ENCODE results near the gene TRMT1.

TRMT1 gene

DNA sequence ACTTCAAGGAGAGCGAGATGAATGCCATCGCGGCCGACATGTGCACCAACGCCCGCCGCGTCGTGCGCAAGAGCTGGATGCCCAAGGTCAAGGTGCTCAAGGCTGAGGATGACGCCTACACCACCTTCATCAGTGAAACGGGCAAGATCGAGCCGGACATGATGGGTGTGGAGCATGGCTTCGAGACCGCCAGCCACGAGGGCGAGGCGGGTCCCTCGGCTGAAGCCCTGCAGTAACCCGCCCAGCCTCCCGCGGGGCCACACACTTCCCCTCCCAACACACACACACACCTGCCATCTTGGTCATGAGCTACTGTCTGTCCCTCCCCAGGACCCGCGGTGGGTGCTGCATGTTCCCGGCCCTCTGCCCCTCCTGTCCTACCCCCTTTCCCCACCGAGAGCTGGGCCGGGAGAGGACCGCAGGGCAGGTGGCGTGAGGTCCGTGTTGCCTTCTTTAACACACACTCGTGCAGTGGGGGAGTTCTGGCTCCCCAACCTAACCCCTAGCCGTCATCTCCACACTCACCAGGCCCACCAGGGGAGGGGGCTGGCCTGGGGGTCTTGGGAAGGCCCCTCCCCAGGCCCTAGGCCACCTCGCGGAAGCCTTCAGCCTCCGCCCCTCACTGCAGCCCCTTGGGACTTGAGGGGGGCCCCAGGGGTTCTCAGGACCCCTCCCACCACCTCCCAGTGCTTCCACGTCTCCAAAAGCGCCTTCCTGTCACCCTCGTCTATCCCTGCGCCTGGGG is 21.8 kb upstream of the TRMT1 start:
- Histone ChIP-seq H3K9me2 (replicated peaks; ENCODE audit: low read depth, low read length) (no peaks in the 10 kb centered on the region), H2AFZ (ENCODE audit: low read length) (no peak overlapping the region), H3K9me3 (ENCODE audit: insufficient read depth, low read depth, low read length) (no peaks in the 10 kb centered on the region), H3K36me3 (ENCODE audit: insufficient read depth, low read length) (peaks cover 46% of the 10 kb centered on the region; the same call in 1 of the 2 replicates), H3F3A (ENCODE audit: low read depth) (no peaks in the 10 kb centered on the region), H4K20me1 (ENCODE audit: insufficient read depth, low read length, poor library complexity, severe bottlenecking) (peaks cover 7% of the 10 kb centered on the region), H3K9ac (ENCODE audit: low read depth, low read length, poor library complexity, severe bottlenecking) (no peak overlapping the region), H3K4me3 (ENCODE audit: low read length, poor library complexity, severe bottlenecking) (no peak overlapping the region), H3K27me3 (ENCODE audit: insufficient read depth, low read length, poor library complexity, severe bottlenecking) (no peaks in the 10 kb centered on the region), H3K79me2 (ENCODE audit: insufficient read depth, low read length) (peaks cover 20% of the 10 kb centered on the region), H3K4me2 (ENCODE audit: low read depth, low read length, poor library complexity, severe bottlenecking) (no peak overlapping the region), H3K4me1 (ENCODE audit: insufficient read depth, low read length, poor library complexity, severe bottlenecking) (no peaks in the 10 kb centered on the region)
- TF ChIP-seq, protein P1, sequence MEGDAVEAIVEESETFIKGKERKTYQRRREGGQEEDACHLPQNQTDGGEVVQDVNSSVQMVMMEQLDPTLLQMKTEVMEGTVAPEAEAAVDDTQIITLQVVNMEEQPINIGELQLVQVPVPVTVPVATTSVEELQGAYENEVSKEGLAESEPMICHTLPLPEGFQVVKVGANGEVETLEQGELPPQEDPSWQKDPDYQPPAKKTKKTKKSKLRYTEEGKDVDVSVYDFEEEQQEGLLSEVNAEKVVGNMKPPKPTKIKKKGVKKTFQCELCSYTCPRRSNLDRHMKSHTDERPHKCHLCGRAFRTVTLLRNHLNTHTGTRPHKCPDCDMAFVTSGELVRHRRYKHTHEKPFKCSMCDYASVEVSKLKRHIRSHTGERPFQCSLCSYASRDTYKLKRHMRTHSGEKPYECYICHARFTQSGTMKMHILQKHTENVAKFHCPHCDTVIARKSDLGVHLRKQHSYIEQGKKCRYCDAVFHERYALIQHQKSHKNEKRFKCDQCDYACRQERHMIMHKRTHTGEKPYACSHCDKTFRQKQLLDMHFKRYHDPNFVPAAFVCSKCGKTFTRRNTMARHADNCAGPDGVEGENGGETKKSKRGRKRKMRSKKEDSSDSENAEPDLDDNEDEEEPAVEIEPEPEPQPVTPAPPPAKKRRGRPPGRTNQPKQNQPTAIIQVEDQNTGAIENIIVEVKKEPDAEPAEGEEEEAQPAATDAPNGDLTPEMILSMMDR (conservative IDR thresholded peaks at IDR 0.05; ENCODE audit: low read length): no peak
- TF ChIP-seq EZH2phosphoT487 (IDR thresholded peaks at IDR 0.05; ENCODE audit: borderline replicate concordance): no peak

DNA sequence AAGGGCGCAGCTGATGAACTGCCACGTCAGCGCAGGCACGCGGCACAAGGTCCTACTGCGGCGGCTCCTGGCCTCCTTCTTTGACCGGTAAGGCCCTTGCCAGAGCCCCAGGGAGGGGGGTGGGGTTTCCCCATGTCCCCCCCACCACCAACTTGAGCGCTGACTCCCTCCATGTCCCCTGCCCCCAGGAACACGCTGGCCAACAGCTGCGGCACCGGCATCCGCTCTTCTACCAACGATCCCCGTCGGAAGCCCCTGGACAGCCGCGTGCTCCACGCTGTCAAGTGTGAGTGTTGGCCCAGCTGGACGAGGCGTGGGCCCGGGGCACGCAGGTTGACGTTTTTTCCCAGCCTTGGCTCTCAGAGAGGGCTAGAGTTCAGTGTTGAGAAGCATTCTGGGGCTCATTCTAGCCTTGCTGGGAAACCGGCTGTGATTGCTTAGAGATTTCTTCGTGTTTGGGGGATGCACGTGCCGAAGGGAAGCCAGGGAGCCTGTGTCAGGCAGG is 20.8 kb upstream of the TRMT1 start:
- Histone ChIP-seq H3K4me2 (ENCODE audit: low read depth, low read length, poor library complexity, severe bottlenecking) (no peak overlapping the region), H2AFZ (ENCODE audit: low read length) (no peak overlapping the region), H3K4me1 (ENCODE audit: insufficient read depth, low read length, poor library complexity, severe bottlenecking) (peaks cover 7% of the 10 kb centered on the region), H3K4me3 (ENCODE audit: low read length, poor library complexity, severe bottlenecking) (no peak overlapping the region), H3K27me3 (ENCODE audit: insufficient read depth, low read length, poor library complexity, severe bottlenecking) (no peaks in the 10 kb centered on the region), H3F3A (ENCODE audit: low read depth) (no peaks in the 10 kb centered on the region), H4K20me1 (ENCODE audit: insufficient read depth, low read length, poor library complexity, severe bottlenecking) (peaks cover 17% of the 10 kb centered on the region), H3K9me3 (ENCODE audit: insufficient read depth, low read depth, low read length) (no peaks in the 10 kb centered on the region), H3K9ac (ENCODE audit: low read depth, low read length, poor library complexity, severe bottlenecking) (no peak overlapping the region), H3K9me2 (replicated peaks; ENCODE audit: low read depth, low read length) (no peaks in the 10 kb centered on the region), H3K79me2 (ENCODE audit: insufficient read depth, low read length) (peaks cover 28% of the 10 kb centered on the region), H3K36me3 (ENCODE audit: insufficient read depth, low read length) (peaks cover 46% of the 10 kb centered on the region; the same call in 1 of the 2 replicates)
- TF ChIP-seq EZH2phosphoT487 (IDR thresholded peaks at IDR 0.05; ENCODE audit: borderline replicate concordance): no peak
- TF ChIP-seq, protein P1 (conservative IDR thresholded peaks at IDR 0.05; ENCODE audit: low read length): no peak

DNA sequence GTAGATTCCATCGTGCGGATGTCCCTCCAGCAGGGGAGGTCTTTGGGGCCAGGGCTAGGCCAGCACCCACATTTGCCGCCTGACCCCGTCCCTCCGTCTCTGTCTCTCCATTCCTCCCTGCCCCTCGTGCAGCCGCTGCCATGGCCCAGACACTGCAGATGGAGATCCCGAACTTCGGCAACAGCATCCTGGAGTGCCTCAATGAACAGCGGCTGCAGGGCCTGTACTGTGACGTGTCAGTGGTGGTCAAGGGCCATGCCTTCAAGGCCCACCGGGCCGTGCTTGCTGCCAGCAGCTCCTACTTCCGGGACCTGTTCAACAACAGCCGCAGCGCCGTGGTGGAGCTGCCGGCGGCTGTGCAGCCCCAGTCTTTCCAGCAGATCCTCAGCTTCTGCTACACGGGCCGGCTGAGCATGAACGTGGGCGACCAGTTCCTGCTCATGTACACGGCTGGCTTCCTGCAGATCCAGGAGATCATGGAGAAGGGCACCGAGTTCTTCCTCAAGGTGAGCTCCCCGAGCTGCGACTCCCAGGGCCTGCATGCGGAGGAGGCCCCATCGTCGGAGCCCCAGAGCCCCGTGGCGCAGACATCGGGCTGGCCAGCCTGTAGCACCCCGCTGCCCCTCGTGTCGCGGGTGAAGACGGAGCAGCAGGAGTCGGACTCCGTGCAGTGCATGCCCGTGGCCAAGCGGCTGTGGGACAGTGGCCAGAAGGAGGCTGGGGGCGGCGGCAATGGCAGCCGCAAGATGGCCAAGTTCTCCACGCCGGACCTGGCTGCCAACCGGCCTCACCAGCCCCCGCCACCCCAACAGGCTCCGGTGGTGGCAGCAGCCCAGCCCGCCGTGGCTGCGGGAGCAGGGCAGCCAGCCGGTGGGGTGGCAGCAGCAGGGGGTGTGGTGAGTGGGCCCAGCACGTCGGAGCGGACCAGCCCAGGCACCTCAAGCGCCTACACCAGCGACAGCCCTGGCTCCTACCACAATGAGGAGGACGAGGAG is 18.8 kb upstream of the TRMT1 start:
- Histone ChIP-seq H3K36me3 (ENCODE audit: insufficient read depth, low read length) (peaks cover 46% of the 10 kb centered on the region; the same call in 1 of the 2 replicates), H4K20me1 (ENCODE audit: insufficient read depth, low read length, poor library complexity, severe bottlenecking) (peaks cover 32% of the 10 kb centered on the region), H3K4me3 (ENCODE audit: low read length, poor library complexity, severe bottlenecking) (no peak overlapping the region)

More for the DNA sequence above, 18.8 kb upstream of the TRMT1 start:
- Histone ChIP-seq H3K4me1 (ENCODE audit: insufficient read depth, low read length, poor library complexity, severe bottlenecking) (peaks cover 14% of the 10 kb centered on the region), H3K79me2 (ENCODE audit: insufficient read depth, low read length) (peaks cover 39% of the 10 kb centered on the region), H3K27me3 (ENCODE audit: insufficient read depth, low read length, poor library complexity, severe bottlenecking) (no peaks in the 10 kb centered on the region), H3K9ac (ENCODE audit: low read depth, low read length, poor library complexity, severe bottlenecking) (no peak overlapping the region), H3F3A (ENCODE audit: low read depth) (no peaks in the 10 kb centered on the region), H3K9me2 (replicated peaks; ENCODE audit: low read depth, low read length) (no peaks in the 10 kb centered on the region), H3K4me2 (ENCODE audit: low read depth, low read length, poor library complexity, severe bottlenecking) (no peak overlapping the region), H3K9me3 (ENCODE audit: insufficient read depth, low read depth, low read length) (no peaks in the 10 kb centered on the region), H2AFZ (ENCODE audit: low read length) (no peak overlapping the region)
- TF ChIP-seq EZH2phosphoT487 (IDR thresholded peaks at IDR 0.05; ENCODE audit: borderline replicate concordance): no peak
- TF ChIP-seq, protein P1 (conservative IDR thresholded peaks at IDR 0.05; ENCODE audit: low read length): no peak
